NB4 (cell line): Measurements from ENCODE around the gene KDM4C.

Experiments used
- DNase-seq: peaks from one replicate; pipeline ENCODE4 v3.0.0; 2010; ENCODE audit warnings: low read depth
- H3K4me3 ChIP-seq: one replicate; pipeline ENCODE4 v1.5.1; 2011; ENCODE audit warnings: mild to moderate bottlenecking, low read depth, low read length, moderate library complexity
- MYC ChIP-seq: IDR thresholded peaks from 2 replicates; pipeline ENCODE4 v1.6.1; 2011; ENCODE audit warnings: low read depth, low read length
- POLR2A ChIP-seq: IDR thresholded peaks from 2 replicates; pipeline ENCODE4 v1.6.1; 2011; ENCODE audit warnings: mild to moderate bottlenecking; ENCODE audit not compliant: insufficient read length; ENCODE audit errors: extremely low read depth
- TF ChIP-seq, protein P1 (sequence below): IDR thresholded peaks from one replicate; pipeline ENCODE4 v1.5.1; 2012; ENCODE audit warnings: low read depth, low read length
- TF ChIP-seq, protein P2 (sequence below): IDR thresholded peaks from 2 replicates; pipeline ENCODE4 v1.6.1; 2011; ENCODE audit warnings: low read depth, low read length

KDM4C gene

DNA sequence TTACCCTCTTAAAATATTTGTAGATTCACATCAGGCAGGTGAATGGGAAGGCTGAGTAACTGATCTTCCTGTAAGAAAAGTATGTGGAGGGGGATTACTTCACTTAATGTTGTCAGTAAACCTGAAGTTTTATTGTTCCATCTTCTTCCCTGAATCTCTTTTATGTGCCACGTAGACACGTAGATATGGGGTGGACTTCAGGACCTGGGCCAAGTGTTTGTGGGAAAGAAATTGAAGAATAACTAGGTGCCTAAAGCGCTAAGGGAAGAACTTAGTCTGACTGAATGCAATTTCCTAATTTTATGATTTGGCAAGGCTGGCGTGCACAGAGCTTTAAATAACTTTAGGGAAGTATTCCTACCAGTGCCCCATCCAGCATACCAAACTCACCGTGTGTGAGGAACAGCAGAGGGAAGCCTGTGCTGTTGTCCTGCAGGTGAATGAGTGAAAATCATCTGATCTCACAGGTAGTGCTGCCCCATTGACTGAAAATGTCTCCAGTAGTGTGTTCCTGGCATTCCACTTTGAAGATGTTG is 323.4 kb downstream of the KDM4C start:
- no peak for TF ChIP-seq MYC
- TF ChIP-seq, protein P1, sequence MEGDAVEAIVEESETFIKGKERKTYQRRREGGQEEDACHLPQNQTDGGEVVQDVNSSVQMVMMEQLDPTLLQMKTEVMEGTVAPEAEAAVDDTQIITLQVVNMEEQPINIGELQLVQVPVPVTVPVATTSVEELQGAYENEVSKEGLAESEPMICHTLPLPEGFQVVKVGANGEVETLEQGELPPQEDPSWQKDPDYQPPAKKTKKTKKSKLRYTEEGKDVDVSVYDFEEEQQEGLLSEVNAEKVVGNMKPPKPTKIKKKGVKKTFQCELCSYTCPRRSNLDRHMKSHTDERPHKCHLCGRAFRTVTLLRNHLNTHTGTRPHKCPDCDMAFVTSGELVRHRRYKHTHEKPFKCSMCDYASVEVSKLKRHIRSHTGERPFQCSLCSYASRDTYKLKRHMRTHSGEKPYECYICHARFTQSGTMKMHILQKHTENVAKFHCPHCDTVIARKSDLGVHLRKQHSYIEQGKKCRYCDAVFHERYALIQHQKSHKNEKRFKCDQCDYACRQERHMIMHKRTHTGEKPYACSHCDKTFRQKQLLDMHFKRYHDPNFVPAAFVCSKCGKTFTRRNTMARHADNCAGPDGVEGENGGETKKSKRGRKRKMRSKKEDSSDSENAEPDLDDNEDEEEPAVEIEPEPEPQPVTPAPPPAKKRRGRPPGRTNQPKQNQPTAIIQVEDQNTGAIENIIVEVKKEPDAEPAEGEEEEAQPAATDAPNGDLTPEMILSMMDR: no peak
- TF ChIP-seq, protein P2, sequence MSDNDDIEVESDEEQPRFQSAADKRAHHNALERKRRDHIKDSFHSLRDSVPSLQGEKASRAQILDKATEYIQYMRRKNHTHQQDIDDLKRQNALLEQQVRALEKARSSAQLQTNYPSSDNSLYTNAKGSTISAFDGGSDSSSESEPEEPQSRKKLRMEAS: no peak
- no peak for TF ChIP-seq POLR2A

DNA sequence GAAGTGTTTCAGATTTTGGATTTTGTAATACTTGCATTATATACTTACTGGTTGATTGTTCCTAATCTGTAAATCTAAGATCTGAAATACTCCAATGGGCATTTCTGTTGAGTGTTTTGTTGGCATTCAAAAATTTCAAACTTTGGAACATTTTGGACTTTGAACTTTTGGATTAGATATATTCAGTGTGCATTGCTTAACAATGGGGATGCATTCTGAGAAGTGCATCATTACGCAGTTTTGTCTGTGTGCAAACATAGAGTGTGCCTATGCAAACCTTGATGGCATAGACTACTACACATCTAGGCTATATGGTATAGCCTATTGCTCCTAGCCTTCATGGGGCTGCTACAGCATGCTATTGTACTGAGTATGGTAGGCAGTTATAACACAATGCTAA is 325.4 kb downstream of the KDM4C start:
- TF ChIP-seq, protein P2: no peak
- TF ChIP-seq POLR2A: no peak
- no peak for TF ChIP-seq MYC
- TF ChIP-seq, protein P1: no peak
- no peak overlapping the region for H3K4me3 ChIP-seq

More for the DNA sequence above, 323.4 kb downstream of the KDM4C start:
- peak; percentile 61 for DNase-seq
- H3K4me3 ChIP-seq: no peak overlapping the region

DNA sequence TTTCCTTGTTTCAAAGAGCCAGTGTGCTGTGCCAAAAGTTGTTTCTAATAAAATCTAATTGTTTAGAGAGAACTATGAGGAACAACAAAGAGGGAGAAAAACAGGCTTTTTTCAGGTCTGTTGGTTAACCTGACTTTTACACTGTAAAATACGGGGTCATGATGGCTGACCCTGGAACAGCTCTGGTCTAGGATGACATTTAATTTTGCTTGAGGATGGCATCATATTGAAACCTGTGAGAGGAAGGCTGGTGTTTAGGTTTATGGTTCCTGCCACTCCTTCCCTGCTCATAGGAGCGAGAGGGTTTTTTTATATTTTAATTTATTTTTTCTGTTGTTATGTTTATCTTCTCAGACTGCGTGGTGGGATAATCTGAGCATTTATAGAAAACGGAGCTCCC is 327.6 kb downstream of the KDM4C start:
- no peak overlapping the region for H3K4me3 ChIP-seq
- no peak for DNase-seq
- TF ChIP-seq, protein P2: no peak
- TF ChIP-seq, protein P1: no peak
- TF ChIP-seq MYC (no peak), POLR2A (no peak)

More for the DNA sequence above, 325.4 kb downstream of the KDM4C start:
- DNase-seq: no peak

DNA sequence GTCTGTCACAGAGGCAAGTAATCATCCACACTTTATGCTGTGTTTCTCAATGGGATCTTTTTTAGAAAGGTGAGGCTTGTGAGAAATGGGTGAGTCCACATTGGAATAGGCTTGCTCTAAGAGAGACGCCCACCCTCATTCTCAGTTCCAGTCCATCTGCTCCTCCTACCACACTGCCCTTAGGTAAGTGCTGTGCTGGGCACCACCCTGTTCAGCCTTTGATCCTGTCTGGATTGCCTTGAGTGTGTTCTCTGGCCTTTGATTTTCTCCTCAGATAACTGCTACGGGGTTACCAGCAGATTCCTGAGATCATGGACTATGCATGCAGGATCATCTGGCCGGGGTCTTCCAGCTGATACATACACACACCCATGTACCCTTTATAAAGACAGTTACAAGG is 328.6 kb downstream of the KDM4C start:
- TF ChIP-seq, protein P2: no peak
- TF ChIP-seq MYC (no peak), POLR2A (no peak)
- TF ChIP-seq, protein P1: no peak
- no peak for DNase-seq
- no peak overlapping the region for H3K4me3 ChIP-seq

DNA sequence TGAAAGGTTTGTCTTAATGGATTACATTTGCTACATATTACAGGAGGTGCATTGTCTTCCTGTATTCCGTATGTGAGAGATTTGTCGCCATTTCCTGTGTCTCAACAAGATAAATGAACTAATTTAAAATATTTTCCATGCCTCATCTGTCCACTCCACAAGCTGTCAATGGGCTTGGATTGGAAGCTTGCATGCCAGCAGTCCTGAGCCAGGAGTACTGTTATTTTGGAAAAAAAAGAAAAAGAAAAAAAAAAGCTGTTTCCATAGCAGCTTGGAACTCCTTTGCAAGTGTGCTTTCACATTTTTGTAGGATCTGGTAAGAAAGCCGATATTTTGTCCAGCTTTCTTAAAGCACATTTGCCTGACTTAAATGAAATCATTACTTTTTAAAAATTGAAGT is 330.8 kb downstream of the KDM4C start:
- DNase-seq: no peak
- TF ChIP-seq MYC (no peak), POLR2A (no peak)
- TF ChIP-seq, protein P2: no peak
- TF ChIP-seq, protein P1: no peak

More for the DNA sequence above, 330.8 kb downstream of the KDM4C start:
- no peak overlapping the region for H3K4me3 ChIP-seq
